NT2/D1 (cell line): ENCODE measurements around the gene ZNF814.

Experiments
- SUZ12 ChIP-seq: IDR thresholded peaks from 2 replicates; pipeline ENCODE4 v1.6.1; 2011; ENCODE audit not compliant: insufficient read length, insufficient read depth; ENCODE audit errors: extremely low read depth
- YY1 ChIP-seq: IDR thresholded peaks from 2 replicates; pipeline ENCODE4 v1.6.1; 2011; ENCODE audit not compliant: insufficient read length, insufficient read depth

DNA sequence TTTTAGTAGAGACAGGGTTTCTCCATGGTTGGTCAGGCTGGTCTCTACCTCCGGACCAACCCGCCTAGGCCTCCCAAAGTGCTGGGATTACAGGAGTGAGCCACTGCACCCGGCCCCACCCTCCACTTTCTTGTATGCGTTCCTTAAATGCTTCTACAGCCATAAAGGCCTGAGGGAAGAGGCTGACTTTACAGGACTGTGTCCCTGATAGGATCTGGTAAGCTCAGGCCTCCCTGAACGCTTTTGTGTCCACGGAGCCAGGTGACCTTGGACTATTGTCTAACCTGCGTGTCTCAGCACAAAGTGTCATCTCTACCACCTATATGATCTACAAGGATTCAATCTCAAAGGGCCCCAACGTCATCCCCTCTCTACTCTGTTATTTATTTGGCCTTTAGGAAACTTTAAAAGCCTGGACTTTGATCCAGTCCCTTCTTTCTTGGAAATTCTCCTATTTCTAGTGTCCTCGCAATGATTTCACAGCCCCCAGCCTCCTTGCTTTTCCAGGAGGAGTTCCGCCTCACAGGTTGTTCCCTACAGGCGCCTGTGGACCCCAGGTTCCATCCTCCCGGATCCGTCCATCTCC, 74.8 kb downstream of the ZNF814 start:
- TF ChIP-seq YY1 (no peak), SUZ12 (no peak)
